ENCODE results near the gene LYPD6B. TPM values are rescaled to one million over a fixed set of nuclear protein-coding genes. Genes with fewer than 3 reads are reported as not detected.

The LYPD6B gene
- total RNA-seq, 2 donors from 2014 or later: 12.6 to 14.5 TPM

GRCh38 chr2:149170911-149171310, 132.4 kb downstream of the LYPD6B start:
- Histone ChIP-seq H3K27me3 (ENCODE audit: control insufficient read depth, insufficient read depth, low read length, poor library complexity, severe bottlenecking) (no peaks in the 10 kb centered on the region), H3K4me1 (ENCODE audit: control insufficient read depth, insufficient read depth, low read length) (peaks cover 2% of the 10 kb centered on the region), H3K9me3 (ENCODE audit: control insufficient read depth, low read length) (peaks cover 7% of the 10 kb centered on the region), H3K27ac (ENCODE audit: low read depth, low read length) (no peak overlapping the region), H3K4me3 (ENCODE audit: low read length) (no peak overlapping the region), H3K9ac (ENCODE audit: extremely low read depth, low read length, poor library complexity, severe bottlenecking) (no peak overlapping the region), H3K36me3 (ENCODE audit: control insufficient read depth, insufficient read depth, low read length) (no peaks in the 10 kb centered on the region)
- no peak overlapping the region for H3K4me3 Mint-ChIP-seq
- peaks cover 5% of the 10 kb centered on the region for H3K36me3 Mint-ChIP-seq (ENCODE audit: low read depth)
- DNase-seq: no peak
- TF ChIP-seq, protein P1, sequence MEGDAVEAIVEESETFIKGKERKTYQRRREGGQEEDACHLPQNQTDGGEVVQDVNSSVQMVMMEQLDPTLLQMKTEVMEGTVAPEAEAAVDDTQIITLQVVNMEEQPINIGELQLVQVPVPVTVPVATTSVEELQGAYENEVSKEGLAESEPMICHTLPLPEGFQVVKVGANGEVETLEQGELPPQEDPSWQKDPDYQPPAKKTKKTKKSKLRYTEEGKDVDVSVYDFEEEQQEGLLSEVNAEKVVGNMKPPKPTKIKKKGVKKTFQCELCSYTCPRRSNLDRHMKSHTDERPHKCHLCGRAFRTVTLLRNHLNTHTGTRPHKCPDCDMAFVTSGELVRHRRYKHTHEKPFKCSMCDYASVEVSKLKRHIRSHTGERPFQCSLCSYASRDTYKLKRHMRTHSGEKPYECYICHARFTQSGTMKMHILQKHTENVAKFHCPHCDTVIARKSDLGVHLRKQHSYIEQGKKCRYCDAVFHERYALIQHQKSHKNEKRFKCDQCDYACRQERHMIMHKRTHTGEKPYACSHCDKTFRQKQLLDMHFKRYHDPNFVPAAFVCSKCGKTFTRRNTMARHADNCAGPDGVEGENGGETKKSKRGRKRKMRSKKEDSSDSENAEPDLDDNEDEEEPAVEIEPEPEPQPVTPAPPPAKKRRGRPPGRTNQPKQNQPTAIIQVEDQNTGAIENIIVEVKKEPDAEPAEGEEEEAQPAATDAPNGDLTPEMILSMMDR (conservative IDR thresholded peaks at IDR 0.05): no peak
- 68 to 81% methylated on average over 3 of the region's 3 CpGs for WGBS, 2 experiments (ENCODE audit: insufficient coverage in 1 of 2, insufficient read length in 1 of 2)
- no peak overlapping the region for H3K27ac Mint-ChIP-seq
- no peaks in the 10 kb centered on the region for H3K27me3 Mint-ChIP-seq (ENCODE audit: insufficient read depth)
- H3K4me1 Mint-ChIP-seq: peaks cover 31% of the 10 kb centered on the region
- peaks cover 4% of the 10 kb centered on the region for H3K9me3 Mint-ChIP-seq

- 100% methylated on average over 2 of the region's 3 CpGs; no CpG with 5 or more reads in 1 of the 2 experiments for WGBS, 2 experiments (ENCODE audit: insufficient coverage in 1 of 2, insufficient read length in 1 of 2)
- TF ChIP-seq, protein P1 (conservative IDR thresholded peaks at IDR 0.05): no peak
- no peaks in the 10 kb centered on the region for H3K27me3 ChIP-seq (ENCODE audit: control insufficient read depth, insufficient read depth, low read length, poor library complexity, severe bottlenecking)
- H3K27ac Mint-ChIP-seq: no peak overlapping the region
- no peak overlapping the region for H3K27ac ChIP-seq (ENCODE audit: low read depth, low read length)
- peaks cover 5% of the 10 kb centered on the region for H3K36me3 Mint-ChIP-seq (ENCODE audit: low read depth)
- no peaks in the 10 kb centered on the region for H3K27me3 Mint-ChIP-seq (ENCODE audit: insufficient read depth)
- H3K9me3 Mint-ChIP-seq: peaks cover 4% of the 10 kb centered on the region
- no peak for DNase-seq
- peaks cover 24% of the 10 kb centered on the region for H3K4me1 Mint-ChIP-seq
- no peak overlapping the region for H3K4me3 Mint-ChIP-seq
- no peaks in the 10 kb centered on the region for H3K36me3 ChIP-seq (ENCODE audit: control insufficient read depth, insufficient read depth, low read length)
- no peak overlapping the region for H3K9ac ChIP-seq (ENCODE audit: extremely low read depth, low read length, poor library complexity, severe bottlenecking)
- H3K4me3 ChIP-seq (ENCODE audit: low read length): no peak overlapping the region
- peaks cover 7% of the 10 kb centered on the region for H3K9me3 ChIP-seq (ENCODE audit: control insufficient read depth, low read length)
- H3K4me1 ChIP-seq (ENCODE audit: control insufficient read depth, insufficient read depth, low read length): peaks cover 2% of the 10 kb centered on the region
These were observed 134.7 kb downstream of the LYPD6B start for GRCh38 chr2:149173220-149173619.

DNA sequence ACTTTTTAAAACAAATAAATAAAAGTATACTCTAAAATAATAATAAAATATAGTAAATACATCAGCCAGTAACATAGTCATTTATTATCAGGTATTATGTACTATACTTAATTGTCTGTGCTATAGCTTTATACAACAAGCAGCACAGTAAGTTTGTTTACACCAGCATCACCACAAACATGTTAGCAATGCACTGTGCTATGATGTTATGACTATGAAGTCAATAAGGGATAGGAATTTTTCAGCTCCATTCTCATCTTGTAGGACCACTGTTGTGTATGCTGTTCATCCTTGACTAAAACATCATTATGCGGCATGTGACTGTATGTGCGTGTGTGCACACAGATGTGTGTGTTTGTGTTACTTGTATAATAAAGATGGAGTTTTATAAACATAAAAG, 137.5 kb downstream of the LYPD6B start:
- Histone ChIP-seq H3K27me3 (ENCODE audit: control insufficient read depth, insufficient read depth, low read length, poor library complexity, severe bottlenecking) (no peaks in the 10 kb centered on the region), H3K27ac (ENCODE audit: low read depth, low read length) (no peak overlapping the region), H3K4me3 (ENCODE audit: low read length) (no peak overlapping the region), H3K9me3 (ENCODE audit: control insufficient read depth, low read length) (peaks cover 7% of the 10 kb centered on the region), H3K36me3 (ENCODE audit: control insufficient read depth, insufficient read depth, low read length) (no peaks in the 10 kb centered on the region), H3K4me1 (ENCODE audit: control insufficient read depth, insufficient read depth, low read length) (peaks cover 2% of the 10 kb centered on the region), H3K9ac (ENCODE audit: extremely low read depth, low read length, poor library complexity, severe bottlenecking) (no peak overlapping the region)
- no peak for DNase-seq
- H3K27me3 Mint-ChIP-seq (ENCODE audit: insufficient read depth): no peaks in the 10 kb centered on the region
- no peak overlapping the region for H3K4me3 Mint-ChIP-seq
- TF ChIP-seq, protein P1 (conservative IDR thresholded peaks at IDR 0.05): no peak
- H3K27ac Mint-ChIP-seq: no peak overlapping the region
- WGBS, 2 experiments (ENCODE audit: insufficient coverage in 1 of 2, insufficient read length in 1 of 2): 100% methylated on average over 2 of the region's 2 CpGs; no CpG with 5 or more reads in 1 of the 2 experiments
- H3K36me3 Mint-ChIP-seq (ENCODE audit: low read depth): peaks cover 5% of the 10 kb centered on the region
- H3K9me3 Mint-ChIP-seq: peaks cover 4% of the 10 kb centered on the region
- H3K4me1 Mint-ChIP-seq: peaks cover 15% of the 10 kb centered on the region
